Stimulated activated CD4-positive, alpha-beta T cell treated with anti-CD3 and anti-CD28 coated beads, TNF-alpha, amount 100 ng/mL, for 4 hours (primary cell): Measurements from ENCODE around the gene SMCR8.
"Not testable (repeated sequence)": the region's sequence is repeated elsewhere in the genome, so short reads cannot be mapped to it uniquely, and the experiment has no call there.

ENCODE experiments used
- DNase-seq, 3 experiments: peaks; one replicate each; pipeline ENCODE4 v3.0.0-alpha.2; 2020; ENCODE audit warnings: low read depth in 3 of 3

SMCR8 gene

GRCh38 chr17:18314731-18315561 lies at the start of gene SMCR8, which contains the start of gene TOP3A:
Gene SMCR8, plus strand, starts transcription at chr17:18315293. Its CDS starts 497 bp downstream, at chr17:18315790.
Gene TOP3A, minus strand, starts transcription at chr17:18314994. Its CDS starts 216 bp downstream, at chr17:18314778.
- peak; percentile 96 to 97 (median 96) for DNase-seq

GRCh38 chr17:18267366-18267765 lies 47.7 kb upstream of the SMCR8 start:
- DNase-seq: no peak

GRCh38 chr17:18267927-18268711 lies 47.0 kb upstream of the SMCR8 start:
- no peak for DNase-seq

GRCh38 chr17:18270046-18270931 lies 44.8 kb upstream of the SMCR8 start:
- no peak for DNase-seq

- DNase-seq: no peak
Observed at GRCh38 chr17:18277076-18277475, 38.0 kb upstream of the SMCR8 start.

GRCh38 chr17:18278867-18279266 lies 36.2 kb upstream of the SMCR8 start:
- DNase-seq: no peak

- DNase-seq: no peak
Observed at GRCh38 chr17:18280249-18280648, 34.8 kb upstream of the SMCR8 start.

- no peak for DNase-seq
Observed at GRCh38 chr17:18280766-18281371, 34.2 kb upstream of the SMCR8 start.

GRCh38 chr17:18281788-18282187 lies 33.3 kb upstream of the SMCR8 start:
- no peak for DNase-seq

- DNase-seq: no peak
Observed at GRCh38 chr17:18285296-18285695, 29.8 kb upstream of the SMCR8 start.

- DNase-seq: no peak
Observed at GRCh38 chr17:18291718-18292540, 23.2 kb upstream of the SMCR8 start.

- DNase-seq: not testable (repeated sequence)
Observed at GRCh38 chr17:18298061-18298460, 17.0 kb upstream of the SMCR8 start.

- no peak for DNase-seq
Observed at GRCh38 chr17:18300725-18301480, 14.2 kb upstream of the SMCR8 start.

GRCh38 chr17:18303206-18303605 lies 11.9 kb upstream of the SMCR8 start:
- DNase-seq: not testable (repeated sequence)

- DNase-seq: no peak
Observed at GRCh38 chr17:18309202-18309601, 5.9 kb upstream of the SMCR8 start.

GRCh38 chr17:18314059-18314730 lies 898 bp upstream of the SMCR8 start:
- DNase-seq: no peak

GRCh38 chr17:18315562-18315922 lies 449 bp downstream of the SMCR8 start:
- DNase-seq: peak in 2 of 3 experiments; percentile 7 to 18

- no peak for DNase-seq
Observed at GRCh38 chr17:18315961-18316360, 868 bp downstream of the SMCR8 start.

GRCh38 chr17:18318117-18318516 lies 3.0 kb downstream of the SMCR8 start:
- no peak for DNase-seq
